SK-N-SH treated with all-trans-retinoic acid at 6 μM for 48 hours (cell line): ENCODE measurements around the gene PLEKHA1.

Source experiments
- ATAC-seq: fragments of 200-7000 bp; cut with Tn5 transposase; 3 replicates; pipeline ENCODE4 v1.9.1; 2020; ENCODE audit warnings: mild to moderate bottlenecking, moderate library complexity
- ARNTL ChIP-seq: fragments of 450-650 bp; formaldehyde crosslinking; IDR thresholded peaks from 2 replicates; pipeline ENCODE4 v1.5.0; 2020; ENCODE audit warnings: low read depth, mild to moderate bottlenecking, moderate library complexity, borderline replicate concordance
- BACH2 ChIP-seq: fragments of 250-450 bp; sonication (Bioruptor Pico); IDR thresholded peaks from 2 replicates; pipeline ENCODE4 v1.9.0; 2021; ENCODE audit warnings: mild to moderate bottlenecking, borderline replicate concordance
- CREB5 ChIP-seq: fragments of 250-450 bp; sonication (Bioruptor Pico); IDR thresholded peaks from 2 replicates; pipeline ENCODE4 v1.5.1; 2020; ENCODE audit warnings: low read depth, mild to moderate bottlenecking, moderate library complexity
- CSRNP3 ChIP-seq: fragments of 250-450 bp; sonication (Bioruptor Pico); IDR thresholded peaks from 2 replicates; pipeline ENCODE4 v1.5.1; 2021; ENCODE audit warnings: mild to moderate bottlenecking, moderate library complexity
- ESRRG ChIP-seq: fragments of 250-450 bp; sonication (Bioruptor Pico); IDR thresholded peaks from 2 replicates; pipeline ENCODE4 v1.6.1; 2021; ENCODE audit warnings: mild to moderate bottlenecking
- GLIS3 ChIP-seq: fragments of 250-450 bp; sonication (Bioruptor Pico); IDR thresholded peaks from 2 replicates; pipeline ENCODE4 v1.5.0; 2020; ENCODE audit warnings: mild to moderate bottlenecking, moderate library complexity
- ISL1 ChIP-seq: fragments of 250-450 bp; sonication (Bioruptor Pico); IDR thresholded peaks from 2 replicates; pipeline ENCODE4 v2.1.2; 2022; ENCODE audit warnings: mild to moderate bottlenecking, moderate library complexity
- OSR1 ChIP-seq: fragments of 250-450 bp; sonication (Bioruptor Pico); IDR thresholded peaks from 2 replicates; pipeline ENCODE4 v1.8.0; 2022; ENCODE audit warnings: moderate library complexity, mild to moderate bottlenecking, inconsistent platforms
- PATZ1 ChIP-seq: fragments of 250-450 bp; sonication (Bioruptor Pico); IDR thresholded peaks from 2 replicates; pipeline ENCODE4 v1.8.0; 2020; ENCODE audit warnings: mild to moderate bottlenecking, moderate library complexity, borderline replicate concordance
- POU6F1 ChIP-seq: fragments of 250-450 bp; sonication (Bioruptor Pico); IDR thresholded peaks from 2 replicates; pipeline ENCODE4 v1.8.0; 2021; ENCODE audit warnings: low read depth, mild to moderate bottlenecking, moderate library complexity, borderline replicate concordance
- PPARA ChIP-seq: fragments of 250-450 bp; sonication (Bioruptor Pico); IDR thresholded peaks from 2 replicates; pipeline ENCODE4 v1.5.0; 2020; ENCODE audit warnings: mild to moderate bottlenecking, borderline replicate concordance
- RARB ChIP-seq: fragments of 250-450 bp; sonication (Bioruptor Pico); IDR thresholded peaks from 2 replicates; pipeline ENCODE4 v1.8.0; 2021; ENCODE audit warnings: mild to moderate bottlenecking, moderate library complexity
- SNAI2 ChIP-seq: fragments of 250-450 bp; sonication (Bioruptor Pico); IDR thresholded peaks from 2 replicates; pipeline ENCODE4 v1.5.0; 2020; ENCODE audit warnings: mild to moderate bottlenecking, moderate library complexity
- TCF4 ChIP-seq: fragments of 250-450 bp; sonication (Bioruptor Pico); IDR thresholded peaks from 2 replicates; pipeline ENCODE4 v1.8.0; 2021; ENCODE audit warnings: mild to moderate bottlenecking, moderate library complexity, borderline replicate concordance
- TOX ChIP-seq: fragments of 250-450 bp; sonication (Bioruptor Pico); IDR thresholded peaks from 2 replicates; pipeline ENCODE4 v1.8.0; 2021; ENCODE audit warnings: mild to moderate bottlenecking, moderate library complexity, borderline replicate concordance
- TSHZ2 ChIP-seq: fragments of 250-450 bp; sonication (Bioruptor Pico); IDR thresholded peaks from 2 replicates; pipeline ENCODE4 v1.5.0; 2020; ENCODE audit warnings: mild to moderate bottlenecking, moderate library complexity
- ZC3H10 ChIP-seq: fragments of 250-450 bp; sonication (Bioruptor Pico); IDR thresholded peaks from 2 replicates; pipeline ENCODE4 v1.5.1; 2021; ENCODE audit warnings: mild to moderate bottlenecking, moderate library complexity
- ZFP3 ChIP-seq: fragments of 250-450 bp; sonication (Bioruptor Pico); IDR thresholded peaks from 2 replicates; pipeline ENCODE4 v1.5.0; 2020; ENCODE audit warnings: mild to moderate bottlenecking, moderate library complexity
- ZFP30 ChIP-seq: fragments of 450-650 bp; formaldehyde crosslinking; IDR thresholded peaks from 2 replicates; pipeline ENCODE4 v1.5.0; 2022; ENCODE audit warnings: mild to moderate bottlenecking, moderate library complexity
- ZNF565 ChIP-seq: fragments of 450-650 bp; formaldehyde crosslinking; conservative IDR thresholded peaks from 2 replicates; pipeline ENCODE4 v1.5.0; 2020; ENCODE audit warnings: low read depth, mild to moderate bottlenecking, moderate library complexity
- ZNF70 ChIP-seq: fragments of 450-650 bp; formaldehyde crosslinking; IDR thresholded peaks from 2 replicates; pipeline ENCODE4 v1.5.0; 2020; ENCODE audit warnings: mild to moderate bottlenecking, moderate library complexity
- ZNF8 ChIP-seq: fragments of 450-650 bp; formaldehyde crosslinking; IDR thresholded peaks from 2 replicates; pipeline ENCODE4 v1.5.0; 2020; ENCODE audit warnings: mild to moderate bottlenecking, moderate library complexity

The PLEKHA1 gene

GRCh38 chr10:122476333-122476695 is 101.8 kb downstream of the PLEKHA1 start:
- ATAC-seq: no peak
- TF ChIP-seq CSRNP3 (CRISPR knock-in tag): no peak
- TF ChIP-seq ARNTL: no peak
- TF ChIP-seq ZNF565 (CRISPR knock-in tag): no peak
- no peak for TF ChIP-seq ZC3H10 (CRISPR knock-in tag)
- no peak for TF ChIP-seq ESRRG (CRISPR knock-in tag)
- TF ChIP-seq TCF4 (CRISPR knock-in tag): no peak
- no peak for TF ChIP-seq POU6F1 (CRISPR knock-in tag)
- no peak for TF ChIP-seq ZFP30 (CRISPR knock-in tag)
- TF ChIP-seq ZFP3 (CRISPR knock-in tag): no peak
- no peak for TF ChIP-seq TSHZ2 (CRISPR knock-in tag)
- TF ChIP-seq SNAI2 (CRISPR knock-in tag): no peak
- TF ChIP-seq PATZ1 (CRISPR knock-in tag): no peak
- TF ChIP-seq ISL1: no peak
- no peak for TF ChIP-seq ZNF70

GRCh38 chr10:122477436-122477835 is 102.9 kb downstream of the PLEKHA1 start:
- TF ChIP-seq ZNF8 (CRISPR knock-in tag) (no peak), GLIS3 (no peak), PPARA (CRISPR knock-in tag) (no peak), ZNF70 (no peak), BACH2 (CRISPR knock-in tag) (no peak), TCF4 (CRISPR knock-in tag) (no peak), ISL1 (no peak), CREB5 (CRISPR knock-in tag) (no peak), PATZ1 (CRISPR knock-in tag) (no peak), OSR1 (no peak), ZFP30 (CRISPR knock-in tag) (no peak), SNAI2 (CRISPR knock-in tag) (no peak), TOX (CRISPR knock-in tag) (no peak), RARB (no peak), ZNF565 (CRISPR knock-in tag) (no peak), POU6F1 (CRISPR knock-in tag) (no peak), TSHZ2 (CRISPR knock-in tag) (no peak)
- ATAC-seq: no peak
